Stimulated activated CD8-positive, alpha-beta memory T cell treated with anti-CD3 and anti-CD28 coated beads, Interleukin-15, amount 100 ng/mL, for 1 hour (primary cell): Measurements from ENCODE around the gene LOC128125822.
A peak's percentile ranks its signal among the peaks of the same experiment; 100 is the strongest.
"Not testable (repeated sequence)": the region's sequence is repeated elsewhere in the genome, so short reads cannot be mapped to it uniquely, and the experiment has no call there.

Source experiments
- DNase-seq: peaks from one replicate; pipeline ENCODE4 v3.0.0-alpha.2; 2020; ENCODE audit warnings: low read depth

LOC128125822 gene

GRCh38 chr6:63582579-63583231 lies 10.4 kb downstream of the LOC128125822 start:
- no peak for DNase-seq

GRCh38 chr6:63584125-63584514 lies 11.8 kb downstream of the LOC128125822 start:
- DNase-seq = no peak

- no peak for DNase-seq
Measured at GRCh38 chr6:63584566-63584965, 12.3 kb downstream of the LOC128125822 start.

GRCh38 chr6:63585652-63586051 lies 13.4 kb downstream of the LOC128125822 start:
- not testable (repeated sequence) for DNase-seq

- DNase-seq = no peak
Measured at GRCh38 chr6:63589952-63590411, 17.7 kb downstream of the LOC128125822 start.

GRCh38 chr6:63592886-63593285 lies 20.6 kb downstream of the LOC128125822 start:
- DNase-seq = no peak

- DNase-seq = no peak
Measured at GRCh38 chr6:63597141-63598048, 25.1 kb downstream of the LOC128125822 start.

DNA sequence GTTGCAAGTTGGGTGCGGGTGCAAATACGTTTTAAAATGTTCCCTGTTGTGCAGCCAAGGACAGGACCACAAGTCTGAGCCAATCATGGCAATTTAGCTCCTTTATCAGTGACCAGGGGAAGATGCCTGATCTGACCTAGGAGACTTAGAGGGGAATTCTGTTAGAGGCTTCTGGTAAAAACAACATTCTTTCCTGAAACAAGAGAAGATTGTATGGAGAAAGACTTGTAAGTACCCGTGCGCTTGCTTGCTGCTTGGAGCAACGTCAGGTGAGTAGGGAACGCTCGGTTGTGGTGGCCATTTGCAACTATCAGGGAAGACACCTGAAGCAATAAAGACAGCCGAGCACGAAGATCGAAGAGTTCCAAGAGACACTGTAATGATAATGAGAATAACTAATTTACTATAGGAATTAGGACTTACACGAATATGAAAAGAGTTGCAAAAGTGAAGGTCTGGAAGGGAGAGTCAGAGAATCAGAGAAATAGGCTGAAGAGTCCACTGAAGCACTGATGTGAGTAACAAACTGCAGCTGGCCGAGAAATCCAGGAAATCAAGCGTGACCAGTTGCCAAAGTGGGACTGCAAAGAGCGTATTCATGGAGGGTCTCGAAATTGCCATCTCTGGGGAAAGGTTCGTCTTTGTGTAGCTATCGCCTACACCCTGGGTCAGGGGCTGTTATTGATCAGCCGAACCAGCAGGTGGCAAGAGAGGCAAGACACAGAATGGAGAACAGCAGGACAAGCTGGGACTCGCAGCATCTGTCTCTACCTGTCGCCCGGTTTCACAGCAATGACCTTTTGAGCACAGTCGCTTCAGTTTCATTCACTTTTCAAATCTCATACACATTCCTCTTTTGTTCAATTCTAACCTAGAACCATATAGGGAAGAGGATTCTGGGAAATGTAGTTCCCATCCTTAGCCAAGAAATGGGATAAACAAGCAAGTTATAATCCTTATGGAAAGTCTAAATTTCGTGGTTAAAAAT lies 26.1 kb downstream of the LOC128125822 start:
- DNase-seq = peak; percentile 47

DNA sequence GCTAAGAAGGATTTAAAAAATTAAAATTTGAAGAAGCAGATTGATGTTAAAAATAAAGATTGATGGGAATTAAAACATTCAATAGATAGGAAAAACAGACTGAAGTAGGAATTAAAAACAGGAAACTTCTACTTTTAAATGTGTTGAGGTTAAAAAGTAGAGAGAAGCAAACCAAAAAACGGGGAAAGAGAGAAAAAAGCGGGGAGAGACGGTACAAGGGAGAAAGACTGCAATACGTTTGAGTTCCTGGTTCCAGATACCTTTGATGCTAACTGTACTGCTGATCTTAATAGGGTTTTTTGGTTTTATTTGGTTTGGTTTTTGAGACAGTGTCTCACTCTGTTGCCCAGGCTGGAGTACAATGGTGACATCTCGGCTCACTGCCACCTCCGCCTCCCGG lies 27.0 kb downstream of the LOC128125822 start:
- no peak for DNase-seq

DNA sequence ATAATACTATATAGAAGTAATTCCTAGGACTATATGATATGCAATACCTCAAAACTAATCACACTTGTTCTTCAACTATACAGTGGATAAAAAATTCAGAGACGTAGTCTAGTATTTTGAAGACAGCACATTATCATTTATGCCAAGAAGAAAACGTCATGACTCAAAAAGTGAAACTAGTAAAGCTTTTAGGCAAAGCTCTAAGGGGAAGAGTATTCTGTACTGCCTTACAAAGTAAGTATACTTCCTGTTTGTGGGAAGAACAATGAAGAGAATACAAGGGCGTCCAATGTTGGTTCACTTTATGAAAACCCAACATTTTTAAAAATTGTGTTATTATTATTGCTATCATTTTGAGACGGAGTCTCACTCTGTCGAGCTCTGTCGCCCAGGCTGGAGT lies 27.9 kb downstream of the LOC128125822 start:
- no peak for DNase-seq

GRCh38 chr6:63609231-63609630 lies 37.0 kb downstream of the LOC128125822 start:
- no peak for DNase-seq

DNA sequence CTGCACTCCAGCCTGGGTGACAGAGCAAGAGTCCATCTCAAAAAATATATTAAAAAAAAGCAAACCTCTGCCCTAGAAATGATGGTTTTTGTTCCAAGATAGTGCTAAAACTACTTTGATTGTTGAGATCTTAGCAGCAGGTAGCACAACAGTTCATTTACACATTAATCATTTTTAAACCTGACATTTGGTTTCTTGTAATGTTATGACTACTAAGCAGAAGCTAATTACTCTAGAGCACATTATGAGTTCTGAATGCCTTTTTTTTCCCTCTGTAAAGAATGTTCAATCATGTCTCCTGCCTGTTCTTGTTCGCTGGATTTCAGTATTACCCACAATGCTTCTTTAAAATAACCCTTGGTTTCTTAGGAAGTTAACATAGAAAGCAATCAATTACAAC lies 38.7 kb downstream of the LOC128125822 start:
- no peak for DNase-seq

GRCh38 chr6:63611560-63611959 lies 39.3 kb downstream of the LOC128125822 start:
- DNase-seq = no peak

DNA sequence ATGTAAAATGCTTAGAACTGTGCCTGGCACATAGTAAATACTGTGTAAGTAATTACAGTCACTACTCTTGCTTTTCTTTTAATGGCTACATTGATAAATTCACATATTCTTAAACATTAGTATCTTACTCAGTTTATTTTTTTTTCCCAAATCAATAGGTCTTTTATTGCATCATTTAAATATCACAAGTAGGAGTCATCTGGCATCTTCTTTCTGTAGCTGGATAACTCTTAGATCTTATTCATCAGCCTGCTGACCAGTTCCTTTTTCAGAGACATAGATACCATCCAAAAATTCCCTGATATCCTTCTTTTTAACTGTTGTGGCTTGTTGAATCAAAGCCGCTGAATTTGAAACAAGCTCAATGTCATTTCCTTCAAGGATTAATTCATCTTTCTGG lies 43.3 kb downstream of the LOC128125822 start:
- DNase-seq = no peak
